ENCODE results near the gene MUC13. TPM values are rescaled to one million over a fixed set of nuclear protein-coding genes. Genes with fewer than 3 reads are reported as not detected.
A peak's percentile ranks its signal among the peaks of the same experiment; 100 is the strongest.

The MUC13 gene
- total and polyA plus RNA-seq, 9 of the 15 experiments (the other 6 are each of a cell fraction or from before 2014, with no cell fraction given): 0.09 TPM; not detected in 8

- TF ChIP-seq HMGN3 (IDR thresholded peaks at IDR 0.05; ENCODE audit: borderline replicate concordance, extremely low read depth, insufficient read length, low read depth, low read length) (peak; percentile 50), HMGXB4 (CRISPR knock-in tag; IDR thresholded peaks at IDR 0.05) (no peak), TRIM24 (IDR thresholded peaks at IDR 0.05) (no peak), ATF6 (CRISPR knock-in tag; IDR thresholded peaks at IDR 0.05) (no peak), KDM2B (CRISPR knock-in tag; IDR thresholded peaks at IDR 0.05) (no peak), NFRKB (IDR thresholded peaks at IDR 0.05; ENCODE audit: low read depth) (no peak), ZNF280B (CRISPR knock-in tag; IDR thresholded peaks at IDR 0.05) (no peak), HES1 (IDR thresholded peaks at IDR 0.05; ENCODE audit: low read depth) (peak; percentile 45; the same call in 1 of the 2 replicates), RBBP5 (IDR thresholded peaks at IDR 0.05; ENCODE audit: borderline replicate concordance, insufficient read depth, low read length, poor library complexity, severe bottlenecking) (peak; percentile 49), HCFC1 (IDR thresholded peaks at IDR 0.05; ENCODE audit: low read depth, low read length) (no peak), CTBP1 (IDR thresholded peaks at IDR 0.05; ENCODE audit: borderline replicate concordance) (peak; percentile 53; the same call in 1 of the 2 replicates), TFAP4 (CRISPR knock-in tag; IDR thresholded peaks at IDR 0.05; ENCODE audit: borderline replicate concordance) (no peak), MXD1 (CRISPR knock-in tag; IDR thresholded peaks at IDR 0.05; ENCODE audit: borderline replicate concordance, poor library complexity, severe bottlenecking) (no peak), PTRF (tag; IDR thresholded peaks at IDR 0.05) (no peak), ZNF780A (CRISPR knock-in tag; IDR thresholded peaks at IDR 0.05) (no peak), LCOR (CRISPR knock-in tag; IDR thresholded peaks at IDR 0.05) (no peak)
These were observed 47.2 kb downstream of the MUC13 start, which contains the start of gene ITGB5 (continued) for GRCh38 chr3:124887177-124887931.

Data from K562 (cell line).